ENCODE measurements around the gene ZFP57. TPM values are rescaled to one million over a fixed set of nuclear protein-coding genes. Genes with fewer than 3 reads are reported as not detected.
A peak's percentile ranks its signal among the peaks of the same experiment; 100 is the strongest.

The ZFP57 gene
- total and polyA plus RNA-seq, 2 of the 13 experiments (the other 11 are each of a cell fraction or from before 2014, with no cell fraction given): not detected

GRCh38 chr6:29627755-29628418, 53.1 kb downstream of the ZFP57 start:
- Histone ChIP-seq H3K27me3 (ENCODE audit: control insufficient read depth in 1 of 2, insufficient read depth in 2 of 2, low read length in 2 of 2) (peaks cover 5 to 66% of the 10 kb centered on the region in 2 experiments; a peak in 4 of 5 replicates), H3K9ac (ENCODE audit: insufficient read depth, low read depth, low read length) (no peak overlapping the region), H3K79me2 (ENCODE audit: insufficient read depth, low read length) (no peaks in the 10 kb centered on the region), H3K27ac (ENCODE audit: extremely low read length, insufficient read depth, low read length) (no peak overlapping the region), H3K4me2 (ENCODE audit: low read depth, low read length) (peak overlapping the region; percentile 79), H3K36me3 (replicated peaks in 1 of 2; ENCODE audit: control insufficient read depth in 1 of 2, insufficient read depth in 2 of 2, low read length in 2 of 2) (no peaks in the 10 kb centered on the region), H2AFZ (ENCODE audit: low read length) (peak overlapping the region; percentile 68), H3K4me1 (ENCODE audit: insufficient read depth, low read length) (peaks cover 20% of the 10 kb centered on the region), H3K4me3 (replicated peaks in 1 of 3; ENCODE audit: insufficient read depth in 1 of 3, low read depth in 2 of 3, low read length in 3 of 3) (peak overlapping the region; percentile 30 to 63 (median 41); a peak in 3 of 6 replicates), H3K9me3 (ENCODE audit: low read length) (no peaks in the 10 kb centered on the region), H4K20me1 (ENCODE audit: insufficient read depth, low read length) (no peaks in the 10 kb centered on the region; the same call in 1 of the 2 replicates)
- TF ChIP-seq CREB1 (IDR thresholded peaks at IDR 0.05) (peak; percentile 84), CREB1 (CRISPR knock-in tag; IDR thresholded peaks at IDR 0.05) (no peak), ZC3H13 (CRISPR knock-in tag; IDR thresholded peaks at IDR 0.05) (no peak)
- WGBS (ENCODE audit: low lambda C conversion rate): 9% methylated on average over 50 of the region's 51 CpGs
- no TSS peak for BruUV-seq (replicated peaks)
- FAIRE-seq (no peak), DNase-seq (ENCODE audit: low spot score) (no peak), ATAC-seq (peak; percentile 7; the same call in 2 of the 3 replicates)
- intact Hi-C loops (cut with micrococcal nuclease; ENCODE audit: unreplicated experiment) (no loop called here), in situ Hi-C loops (cut with HindIII; ENCODE audit: extremely low pct_ligation_motif_present, low pct_unique_long_range_greater_than_20kb) (no loop called here)
- ChIA-PET CTCF (ENCODE audit: low intra/inter-chr PET ratio, low total read pairs) (no interaction called here), POLR2A (no interaction called here)

- DNase-seq (ENCODE audit: low spot score) (no peak), ATAC-seq (no peak), FAIRE-seq (no peak)
- CTCF ChIA-PET (ENCODE audit: low intra/inter-chr PET ratio, low total read pairs): no interaction called here
- WGBS (ENCODE audit: low lambda C conversion rate): 37% methylated on average over 28 of the region's 31 CpGs
- H3K4me2 ChIP-seq (ENCODE audit: low read depth, low read length): no peak overlapping the region
- peaks cover 10 to 69% of the 10 kb centered on the region in 2 experiments; a peak in 4 of 5 replicates for H3K27me3 ChIP-seq (ENCODE audit: control insufficient read depth in 1 of 2, insufficient read depth in 2 of 2, low read length in 2 of 2)
- no peaks in the 10 kb centered on the region for H3K9me3 ChIP-seq (ENCODE audit: low read length)
- H3K36me3 ChIP-seq (replicated peaks in 1 of 2; ENCODE audit: control insufficient read depth in 1 of 2, insufficient read depth in 2 of 2, low read length in 2 of 2): no peaks in the 10 kb centered on the region
- H3K4me1 ChIP-seq (ENCODE audit: insufficient read depth, low read length): peaks cover 18% of the 10 kb centered on the region
- no peaks in the 10 kb centered on the region; the same call in 1 of the 2 replicates for H4K20me1 ChIP-seq (ENCODE audit: insufficient read depth, low read length)
- POLR2A ChIA-PET: no interaction called here
- no peaks in the 10 kb centered on the region for H3K79me2 ChIP-seq (ENCODE audit: insufficient read depth, low read length)
- H3K9ac ChIP-seq (ENCODE audit: insufficient read depth, low read depth, low read length): no peak overlapping the region
- H3K4me3 ChIP-seq (replicated peaks in 1 of 3; ENCODE audit: insufficient read depth in 1 of 3, low read depth in 2 of 3, low read length in 3 of 3): no peak overlapping the region
- no TSS peak for BruUV-seq (replicated peaks)
- no peak overlapping the region for H3K27ac ChIP-seq (ENCODE audit: extremely low read length, insufficient read depth, low read length)
- intact Hi-C loops (cut with micrococcal nuclease; ENCODE audit: unreplicated experiment): no loop called here
- no peak overlapping the region for H2AFZ ChIP-seq (ENCODE audit: low read length)
- in situ Hi-C loops (cut with HindIII; ENCODE audit: extremely low pct_ligation_motif_present, low pct_unique_long_range_greater_than_20kb): no loop called here
- TF ChIP-seq CHD4 (IDR thresholded peaks at IDR 0.05; ENCODE audit: borderline replicate concordance, low read length): no peak
- TF ChIP-seq ZNF205 (CRISPR knock-in tag; IDR thresholded peaks at IDR 0.05): no peak
- no peak for TF ChIP-seq ZNF503 (CRISPR knock-in tag; IDR thresholded peaks at IDR 0.05)
- no peak for TF ChIP-seq ZFP36 (IDR thresholded peaks at IDR 0.05; ENCODE audit: borderline replicate concordance, low read depth, low read length, partially characterized antibody)
- TF ChIP-seq ZNF883 (CRISPR knock-in tag; IDR thresholded peaks at IDR 0.05; ENCODE audit: not compliant biosample characterization): no peak
- TF ChIP-seq SNAPC2 (CRISPR knock-in tag; IDR thresholded peaks at IDR 0.05): no peak
- no peak for TF ChIP-seq TBX2 (CRISPR knock-in tag; IDR thresholded peaks at IDR 0.05; ENCODE audit: borderline replicate concordance)
- TF ChIP-seq PAXIP1 (CRISPR knock-in tag; conservative IDR thresholded peaks at IDR 0.05): no peak
- no peak for TF ChIP-seq GTF2F1 (IDR thresholded peaks at IDR 0.05; ENCODE audit: low read length)
These were observed 53.8 kb downstream of the ZFP57 start for GRCh38 chr6:29626948-29627754.
